ENCODE data around the gene HLA-DPB1.
A peak's percentile ranks its signal among the peaks of the same experiment; 100 is the strongest.
"Not testable (repeated sequence)": the region's sequence is repeated elsewhere in the genome, so short reads cannot be mapped to it uniquely, and the experiment has no call there.

The HLA-DPB1 gene

DNA sequence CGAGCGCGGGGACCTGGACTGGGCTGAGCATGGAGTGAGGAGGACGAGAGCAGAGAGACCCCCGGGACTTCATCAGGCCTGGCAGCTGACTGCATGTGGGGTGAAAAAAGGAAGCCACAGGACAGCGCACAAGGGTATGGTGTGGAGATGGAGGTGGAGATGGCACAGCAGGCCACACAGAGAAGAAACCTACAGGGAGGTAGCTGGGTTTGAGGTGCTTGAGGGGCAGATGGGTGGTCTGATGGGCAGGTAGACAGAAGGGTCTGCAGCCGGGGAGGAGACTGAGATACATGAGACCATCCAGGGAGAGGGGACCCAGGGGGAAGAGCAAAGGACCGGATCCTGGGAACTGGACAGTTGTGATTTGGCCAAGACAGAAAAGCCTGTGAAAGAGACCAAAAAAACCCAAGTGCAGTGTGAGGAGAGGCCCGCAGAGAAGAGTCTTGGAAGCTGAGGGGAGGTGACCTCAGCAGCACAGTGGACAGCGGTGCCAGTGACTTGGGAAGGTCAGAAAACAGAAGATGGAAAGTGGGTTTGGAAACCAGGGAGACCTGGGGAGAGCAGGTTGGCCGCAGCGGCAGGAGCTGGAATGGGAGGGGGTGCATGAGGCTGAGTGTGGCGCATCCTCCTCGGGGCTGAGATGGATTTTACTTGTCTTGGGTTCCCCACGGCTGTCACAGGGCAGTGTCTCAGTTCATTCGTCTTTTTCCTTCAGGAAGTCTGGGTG is 5.5 kb downstream of the HLA-DPB1 start:
- H3K36me3 ChIP-seq (ENCODE audit: control insufficient read depth, insufficient read depth, low read length), result peaks cover 6% of the 10 kb centered on the region
- H3K4me1 ChIP-seq (ENCODE audit: control insufficient read depth, insufficient read depth, low read length, poor library complexity, severe bottlenecking), result no peaks in the 10 kb centered on the region
- no peaks in the 10 kb centered on the region for H3K9me3 ChIP-seq (ENCODE audit: control insufficient read depth, low read length)
- no peak overlapping the region for H3K27ac ChIP-seq (ENCODE audit: low read depth, low read length, severe bottlenecking)
- WGBS, 2 experiments (ENCODE audit: insufficient coverage in 2 of 2), result 79 to 83% methylated on average over 16 of the region's 16 CpGs
- H3K4me3 ChIP-seq (ENCODE audit: extremely low read depth, insufficient read depth, low read length, poor library complexity, severe bottlenecking), result peak overlapping the region; percentile 36

DNA sequence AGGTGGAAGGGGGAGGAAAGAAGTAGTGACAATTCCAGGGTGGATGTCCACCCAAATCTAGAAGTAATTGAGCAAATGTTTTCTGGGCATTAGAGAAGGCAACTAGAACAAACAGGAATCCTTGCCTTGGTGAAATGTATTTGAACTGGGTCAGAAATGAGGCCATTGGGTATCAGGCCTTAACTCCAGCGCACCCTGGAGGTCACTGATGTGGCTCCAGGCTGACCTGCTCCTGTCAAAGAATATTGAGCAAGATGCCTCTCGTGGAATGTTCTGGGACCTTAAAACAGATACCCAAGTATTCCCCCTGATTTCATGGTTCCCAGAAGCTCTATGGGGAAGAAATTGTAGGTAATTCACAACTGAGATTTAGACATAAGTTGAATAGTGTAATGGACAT is 6.9 kb downstream of the HLA-DPB1 start:
- no peak overlapping the region for H3K4me3 ChIP-seq (ENCODE audit: extremely low read depth, insufficient read depth, low read length, poor library complexity, severe bottlenecking)
- H3K9me3 ChIP-seq (ENCODE audit: control insufficient read depth, low read length), result no peaks in the 10 kb centered on the region
- no peak overlapping the region for H3K27ac ChIP-seq (ENCODE audit: low read depth, low read length, severe bottlenecking)
- WGBS, 2 experiments (ENCODE audit: insufficient coverage in 2 of 2), result 0 to 38% methylated on average over 1 of the region's 2 CpGs
- H3K36me3 ChIP-seq (ENCODE audit: control insufficient read depth, insufficient read depth, low read length), result peaks cover 6% of the 10 kb centered on the region
- H3K4me1 ChIP-seq (ENCODE audit: control insufficient read depth, insufficient read depth, low read length, poor library complexity, severe bottlenecking), result no peaks in the 10 kb centered on the region

DNA sequence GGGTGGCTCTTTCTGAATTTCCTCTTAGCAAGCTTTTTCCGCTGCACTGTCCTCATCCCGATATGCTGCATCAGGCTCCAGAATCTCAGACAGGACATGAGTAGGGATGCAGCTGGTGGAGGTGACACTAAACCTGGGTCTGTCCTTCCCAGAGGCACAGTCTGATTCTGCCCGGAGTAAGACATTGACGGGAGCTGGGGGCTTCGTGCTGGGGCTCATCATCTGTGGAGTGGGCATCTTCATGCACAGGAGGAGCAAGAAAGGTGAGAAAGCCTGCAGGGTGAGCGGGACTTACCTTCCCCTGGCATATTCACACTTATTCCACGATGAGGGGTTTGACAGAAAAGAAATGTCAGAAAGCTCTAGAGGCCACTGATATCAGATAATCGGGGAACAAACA is 9.8 kb downstream of the HLA-DPB1 start:
- Histone ChIP-seq H3K36me3 (ENCODE audit: control insufficient read depth, insufficient read depth, low read length) (peaks cover 6% of the 10 kb centered on the region), H3K4me1 (ENCODE audit: control insufficient read depth, insufficient read depth, low read length, poor library complexity, severe bottlenecking) (peaks cover 7% of the 10 kb centered on the region), H3K27ac (ENCODE audit: low read depth, low read length, severe bottlenecking) (no peak overlapping the region), H3K9me3 (ENCODE audit: control insufficient read depth, low read length) (no peaks in the 10 kb centered on the region), H3K4me3 (ENCODE audit: extremely low read depth, insufficient read depth, low read length, poor library complexity, severe bottlenecking) (no peak overlapping the region)
- 90 to 94% methylated on average over 5 of the region's 8 CpGs for WGBS, 2 experiments (ENCODE audit: insufficient coverage in 2 of 2)

DNA sequence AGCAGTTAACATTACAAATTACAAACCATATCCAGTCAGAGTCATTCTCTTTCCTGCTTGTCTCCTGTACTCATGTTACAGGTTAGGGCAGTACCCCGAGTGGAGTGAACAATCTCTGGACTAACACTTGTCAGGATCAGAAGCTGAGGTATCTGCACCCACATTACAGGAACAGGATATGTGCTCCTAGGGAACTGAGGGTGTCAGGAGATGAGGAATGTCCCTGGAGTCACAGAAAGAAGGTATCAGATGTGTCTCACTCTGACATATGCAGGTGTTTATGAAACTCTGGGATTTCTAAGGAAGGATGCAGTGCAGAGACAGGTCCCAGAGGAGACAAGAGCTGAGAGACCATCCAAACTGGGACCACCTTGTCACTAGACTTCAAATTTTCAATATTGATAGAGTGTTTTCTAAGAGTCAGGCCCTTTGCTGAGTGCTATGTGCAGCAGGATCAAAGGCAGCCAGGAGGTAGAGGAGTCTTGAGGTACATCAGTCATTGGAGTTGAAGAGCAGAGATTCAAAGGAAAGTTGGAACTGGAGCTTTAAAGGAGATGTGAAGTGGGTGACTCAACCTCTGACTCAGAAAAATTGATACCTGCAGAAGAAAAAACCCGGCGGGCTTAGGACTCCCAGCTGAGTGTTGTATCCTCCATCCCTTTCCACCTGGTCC is 12.6 kb downstream of the HLA-DPB1 start:
- Histone ChIP-seq H3K9me3 (ENCODE audit: control insufficient read depth, low read length) (no peaks in the 10 kb centered on the region), H3K4me3 (ENCODE audit: extremely low read depth, insufficient read depth, low read length, poor library complexity, severe bottlenecking) (no peak overlapping the region), H3K36me3 (ENCODE audit: control insufficient read depth, insufficient read depth, low read length) (peaks cover 6% of the 10 kb centered on the region), H3K27ac (ENCODE audit: low read depth, low read length, severe bottlenecking) (no peak overlapping the region), H3K4me1 (ENCODE audit: control insufficient read depth, insufficient read depth, low read length, poor library complexity, severe bottlenecking) (peaks cover 7% of the 10 kb centered on the region)
- WGBS, 2 experiments (ENCODE audit: insufficient coverage in 2 of 2), result 86 to 90% methylated on average over 1 to 2 of the region's 3 CpGs

DNA sequence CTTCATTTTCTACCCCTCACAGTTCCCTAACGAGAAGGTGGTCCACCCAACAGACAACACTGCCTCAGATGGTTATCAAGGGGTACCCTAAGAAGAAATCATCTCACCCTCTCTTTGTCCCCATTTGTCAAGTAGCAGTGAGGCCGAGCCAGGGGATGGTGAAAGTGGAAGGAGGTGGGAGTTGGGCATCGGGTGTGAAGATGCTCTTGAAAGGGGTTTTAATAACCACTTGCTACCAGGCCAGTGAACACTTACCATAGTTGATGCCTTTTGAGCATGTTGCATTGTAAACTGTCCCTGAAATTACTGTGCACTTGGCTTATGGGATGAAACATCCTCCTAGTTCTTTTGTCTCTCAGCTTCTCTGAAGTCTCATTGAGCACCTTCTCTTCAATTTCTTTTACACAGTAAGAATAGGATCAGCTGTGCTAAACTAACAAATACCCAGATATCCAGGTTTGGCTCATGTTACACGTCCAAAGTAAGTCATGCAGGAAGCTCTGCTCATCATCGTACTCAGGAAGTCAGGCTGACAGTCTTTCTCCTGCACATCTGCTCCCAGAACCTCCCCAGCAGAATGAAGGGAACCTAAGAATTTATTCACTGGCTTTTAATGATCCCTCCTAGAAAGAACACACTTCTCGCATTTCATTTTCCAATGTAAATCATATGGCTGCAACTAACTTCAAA is 13.3 kb downstream of the HLA-DPB1 start:
- Histone ChIP-seq H3K36me3 (ENCODE audit: control insufficient read depth, insufficient read depth, low read length) (peaks cover 6% of the 10 kb centered on the region), H3K9me3 (ENCODE audit: control insufficient read depth, low read length) (no peaks in the 10 kb centered on the region), H3K4me1 (ENCODE audit: control insufficient read depth, insufficient read depth, low read length, poor library complexity, severe bottlenecking) (peaks cover 7% of the 10 kb centered on the region), H3K4me3 (ENCODE audit: extremely low read depth, insufficient read depth, low read length, poor library complexity, severe bottlenecking) (no peak overlapping the region), H3K27ac (ENCODE audit: low read depth, low read length, severe bottlenecking) (no peak overlapping the region)
- 67 to 74% methylated on average over 1 to 3 of the region's 6 CpGs for WGBS, 2 experiments (ENCODE audit: insufficient coverage in 2 of 2)

DNA sequence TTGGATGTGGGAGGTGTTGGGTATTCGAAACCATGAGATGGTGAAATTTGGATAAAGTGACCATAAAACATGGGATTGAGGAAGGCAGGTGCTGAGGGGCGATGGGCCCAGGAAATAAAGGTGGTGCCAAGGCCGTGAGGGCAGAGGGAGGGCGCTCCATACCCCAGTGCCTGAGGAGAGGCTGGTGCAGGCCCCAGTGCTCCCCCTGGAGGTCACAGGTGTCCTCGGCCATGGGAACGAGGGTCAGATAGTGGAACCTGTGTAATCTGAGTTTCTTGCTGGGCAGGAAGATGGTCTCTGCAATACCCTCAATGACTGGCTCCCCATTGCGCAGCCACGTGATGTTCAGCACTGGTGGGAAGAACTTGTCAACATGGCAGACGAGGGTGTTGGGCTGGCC is 16.2 kb downstream of the HLA-DPB1 start:
- no peaks in the 10 kb centered on the region for H3K36me3 ChIP-seq (ENCODE audit: control insufficient read depth, insufficient read depth, low read length)
- H3K9me3 ChIP-seq (ENCODE audit: control insufficient read depth, low read length), result no peaks in the 10 kb centered on the region
- 50 to 53% methylated on average over 9 of the region's 9 CpGs for WGBS, 2 experiments (ENCODE audit: insufficient coverage in 2 of 2)
- H3K4me3 ChIP-seq (ENCODE audit: extremely low read depth, insufficient read depth, low read length, poor library complexity, severe bottlenecking), result no peak overlapping the region
- no peak overlapping the region for H3K27ac ChIP-seq (ENCODE audit: low read depth, low read length, severe bottlenecking)
- H3K4me1 ChIP-seq (ENCODE audit: control insufficient read depth, insufficient read depth, low read length, poor library complexity, severe bottlenecking), result peaks cover 7% of the 10 kb centered on the region

DNA sequence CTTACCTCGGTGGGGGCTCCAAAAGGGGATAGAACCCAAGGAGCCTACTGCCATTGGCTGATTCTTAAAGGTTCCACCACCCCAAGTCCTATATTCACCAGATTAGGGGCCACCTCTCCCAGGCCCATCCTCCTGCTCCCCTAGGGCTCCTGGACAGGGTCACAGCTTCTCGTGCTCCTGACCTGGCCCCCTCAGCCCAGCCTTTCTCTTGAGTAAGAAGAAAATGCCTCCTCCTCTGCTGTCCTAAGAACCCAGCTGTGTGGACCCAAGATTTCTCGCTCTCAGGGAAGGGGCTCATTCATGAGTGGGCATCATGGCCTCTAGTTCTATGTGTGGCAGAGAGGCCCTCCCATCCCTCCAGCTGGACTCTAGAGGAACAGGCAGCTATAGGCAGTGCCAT is 16.6 kb downstream of the HLA-DPB1 start:
- H3K27ac ChIP-seq (ENCODE audit: low read depth, low read length, severe bottlenecking), result no peak overlapping the region
- H3K9me3 ChIP-seq (ENCODE audit: control insufficient read depth, low read length), result peaks cover 2% of the 10 kb centered on the region
- 89 to 90% methylated on average over 2 to 3 of the region's 3 CpGs for WGBS, 2 experiments (ENCODE audit: insufficient coverage in 2 of 2)
- peaks cover 7% of the 10 kb centered on the region for H3K4me1 ChIP-seq (ENCODE audit: control insufficient read depth, insufficient read depth, low read length, poor library complexity, severe bottlenecking)
- no peak overlapping the region for H3K4me3 ChIP-seq (ENCODE audit: extremely low read depth, insufficient read depth, low read length, poor library complexity, severe bottlenecking)
- H3K36me3 ChIP-seq (ENCODE audit: control insufficient read depth, insufficient read depth, low read length), result no peaks in the 10 kb centered on the region

DNA sequence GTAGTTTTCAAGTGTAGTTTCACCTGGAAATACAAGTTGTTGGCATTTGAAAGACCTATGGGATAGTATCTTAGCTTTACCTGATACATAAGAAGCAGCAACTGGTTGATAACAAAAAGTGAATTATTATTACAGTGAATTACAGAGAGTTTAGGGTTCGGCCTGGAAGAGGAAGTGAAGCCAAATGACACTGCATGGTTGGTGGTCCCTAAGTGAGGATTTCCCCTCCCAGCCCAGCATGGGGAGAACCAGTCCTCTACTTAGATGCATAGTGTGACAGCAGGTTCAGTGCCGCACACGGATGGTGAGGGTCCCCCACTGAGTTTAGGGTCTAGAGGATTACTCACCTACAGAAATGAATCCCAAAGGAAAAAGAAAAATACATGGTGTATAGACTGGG is 18.1 kb downstream of the HLA-DPB1 start:
- no CpG with 5 or more reads among the region's 3 CpGs for WGBS, 2 experiments (ENCODE audit: insufficient coverage in 2 of 2)
- Histone ChIP-seq H3K4me3 (ENCODE audit: extremely low read depth, insufficient read depth, low read length, poor library complexity, severe bottlenecking) (no peak overlapping the region), H3K9me3 (ENCODE audit: control insufficient read depth, low read length) (peaks cover 3% of the 10 kb centered on the region), H3K4me1 (ENCODE audit: control insufficient read depth, insufficient read depth, low read length, poor library complexity, severe bottlenecking) (peaks cover 4% of the 10 kb centered on the region), H3K27ac (ENCODE audit: low read depth, low read length, severe bottlenecking) (no peak overlapping the region), H3K36me3 (ENCODE audit: control insufficient read depth, insufficient read depth, low read length) (no peaks in the 10 kb centered on the region)

DNA sequence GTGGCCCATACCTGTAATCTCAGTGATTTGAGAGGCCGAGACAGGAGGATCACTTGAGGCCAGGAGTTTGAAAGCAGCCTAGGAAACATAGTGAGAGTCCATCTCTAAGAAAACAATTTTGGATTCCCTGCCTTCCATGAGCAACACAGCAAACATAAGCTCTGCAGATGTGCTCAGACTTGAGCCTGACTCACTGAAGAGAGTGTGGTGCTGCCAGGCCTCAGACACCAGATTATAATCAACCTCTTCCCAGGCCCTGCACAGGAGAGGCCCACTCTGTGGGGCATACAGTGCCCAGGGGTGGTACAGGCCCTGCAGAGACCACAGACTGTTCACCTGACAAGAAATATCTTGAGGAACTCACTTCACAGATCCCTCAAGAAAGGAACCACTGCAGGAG is 19.9 kb downstream of the HLA-DPB1 start:
- no peaks in the 10 kb centered on the region for H3K4me1 ChIP-seq (ENCODE audit: control insufficient read depth, insufficient read depth, low read length, poor library complexity, severe bottlenecking)
- WGBS, 2 experiments (ENCODE audit: insufficient coverage in 2 of 2), result 60 to 88% methylated on average over 1 of the region's 1 CpG
- H3K9me3 ChIP-seq (ENCODE audit: control insufficient read depth, low read length), result peaks cover 3% of the 10 kb centered on the region
- no peak overlapping the region for H3K27ac ChIP-seq (ENCODE audit: low read depth, low read length, severe bottlenecking)
- no peak overlapping the region for H3K4me3 ChIP-seq (ENCODE audit: extremely low read depth, insufficient read depth, low read length, poor library complexity, severe bottlenecking)
- no peaks in the 10 kb centered on the region for H3K36me3 ChIP-seq (ENCODE audit: control insufficient read depth, insufficient read depth, low read length)

DNA sequence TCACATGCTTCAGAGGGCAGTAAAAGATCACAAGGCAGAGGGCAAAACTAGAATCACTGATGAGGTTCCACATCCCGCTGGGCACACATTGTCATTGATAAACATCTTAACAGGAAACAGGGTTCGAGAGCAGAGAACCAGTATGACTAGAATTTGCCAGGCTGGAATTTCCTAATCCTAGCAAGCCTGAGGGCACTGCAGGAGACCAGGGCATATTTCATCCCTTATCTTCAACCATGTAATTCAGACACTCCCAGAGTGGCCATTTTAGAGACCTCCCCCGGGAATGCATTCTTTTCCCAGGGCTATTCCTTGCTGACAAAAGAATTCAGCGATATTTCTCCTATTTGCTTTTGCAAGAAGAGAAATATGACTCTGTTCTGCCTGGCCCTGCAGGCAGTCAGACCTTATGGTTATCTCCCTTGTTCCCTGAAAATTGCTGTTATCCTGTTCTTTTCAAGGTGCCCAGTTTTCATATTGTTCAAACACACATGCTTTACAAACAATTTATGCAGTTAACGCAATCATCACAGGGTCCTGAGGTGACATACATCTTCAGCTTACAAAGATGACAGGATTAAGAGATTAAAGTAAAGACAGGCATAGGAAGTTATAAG is 25.4 kb downstream of the HLA-DPB1 start:
- not testable (repeated sequence) for H3K27ac ChIP-seq (ENCODE audit: low read depth, low read length, severe bottlenecking)
- peaks cover 13% of the 10 kb centered on the region for H3K9me3 ChIP-seq (ENCODE audit: control insufficient read depth, low read length)
- WGBS, 2 experiments (ENCODE audit: insufficient coverage in 2 of 2), result 73% methylated on average over 4 of the region's 5 CpGs

More for the DNA sequence above, 25.4 kb downstream of the HLA-DPB1 start:
- H3K4me3 ChIP-seq (ENCODE audit: extremely low read depth, insufficient read depth, low read length, poor library complexity, severe bottlenecking); H3K4me1 ChIP-seq (ENCODE audit: control insufficient read depth, insufficient read depth, low read length, poor library complexity, severe bottlenecking); H3K36me3 ChIP-seq (ENCODE audit: control insufficient read depth, insufficient read depth, low read length): not testable (repeated sequence)

All from mesodermal cell (in vitro differentiated cells).